Activated CD4-positive, alpha-beta memory T cell treated with anti-CD3 and anti-CD28 coated beads for 36 hours (primary cell): ENCODE results near the gene TMEM97. TPM values are rescaled to one million over a fixed set of nuclear protein-coding genes. Genes with fewer than 3 reads are reported as not detected.

ENCODE experiments used
- CTCF ChIA-PET: fragments of 350-600 bp; sonication (Branson Sonifier 250); formaldehyde crosslinking; loops from one replicate; lab custom pipeline; 2021; ENCODE audit warnings: antibody characterized with exemption, inconsistent platforms; lab: Charles Lee
- POLR2A ChIA-PET: fragments of 350-600 bp; sonication (Branson Sonifier 250); formaldehyde crosslinking; loops from one replicate; lab custom pipeline; 2021; ENCODE audit warnings: antibody characterized with exemption; lab: Charles Lee
- DNase-seq: peaks from one replicate; pipeline ENCODE4 v3.0.0-alpha.2; 2020
- H3K27ac Mint-ChIP-seq: one replicate; pipeline ENCODE4 v1.8.0; 2021; ENCODE audit warnings: mixed read lengths
- H3K27me3 Mint-ChIP-seq: one replicate; pipeline ENCODE4 v1.8.0; 2021; ENCODE audit warnings: mixed read lengths
- H3K36me3 Mint-ChIP-seq: one replicate; pipeline ENCODE4 v1.8.0; 2021; ENCODE audit warnings: mixed read lengths
- H3K4me1 Mint-ChIP-seq: one replicate; pipeline ENCODE4 v1.8.0; 2021; ENCODE audit warnings: low read depth, mixed read lengths
- H3K4me3 Mint-ChIP-seq: one replicate; pipeline ENCODE4 v1.8.0; 2021; ENCODE audit warnings: mild to moderate bottlenecking, mixed read lengths
- H3K9me3 Mint-ChIP-seq: one replicate; pipeline ENCODE4 v1.8.0; 2021; ENCODE audit warnings: mixed read lengths
- intact Hi-C: fragments of 100-400 bp; cut with micrococcal nuclease; formaldehyde crosslinking; loops from one replicate; pipeline ENCODE4 v1.15.1; 2023
- total RNA-seq, 2 experiments: library from RNA; stranded (reverse); gene quantifications; one replicate each; pipeline ENCODE4 v1.2.3, GENCODE V29; 2021

Gene TMEM97
- total RNA-seq, 2 experiments from 2014 or later, result 27.1 to 29.8 TPM

- DNase-seq, result peak; percentile 98
- no peaks in the 10 kb centered on the region for H3K27me3 Mint-ChIP-seq
- CTCF ChIA-PET, result interaction anchor here (0.6 to 2.2 kb wide), 5 partner anchors 22 to 106 kb away, joined by 3 to 9 read pairs (median 5); partner anchors contain the start of genes IFT20 and TNFAIP1
- H3K4me1 Mint-ChIP-seq, result peaks cover 28% of the 10 kb centered on the region
- no peaks in the 10 kb centered on the region for H3K9me3 Mint-ChIP-seq
- peaks cover 28% of the 10 kb centered on the region for H3K36me3 Mint-ChIP-seq
- peak within 1 kb of the TSS; percentile 79 for H3K27ac Mint-ChIP-seq
- H3K4me3 Mint-ChIP-seq, result peak within 1 kb of the TSS; percentile 95
- POLR2A ChIA-PET, result interaction anchor here (0.6 to 3.9 kb wide), 9 partner anchors 10 to 286 kb away, joined by 3 to 40 read pairs (median 4); partner anchors contain the start of genes IFT20, SARM1, TMEM97 and TNFAIP1
- intact Hi-C loops, result loop anchor here (1.0 to 10.0 kb wide), 3 partner anchors 14 to 188 kb away; partner anchors contain the start of genes IFT20, SARM1 and TNFAIP1
Measured at GRCh38 chr17:28357061-28357900, 38.3 kb downstream of the TMEM97 start, which contains the start of gene POLDIP2. POLDIP2 (minus strand) TSS chr17:28357527; CDS start chr17:28357448, 79 bp downstream.

- peaks cover 28% of the 10 kb centered on the region for H3K4me1 Mint-ChIP-seq
- H3K27ac Mint-ChIP-seq, result peak overlapping the region; percentile 79
- POLR2A ChIA-PET, result interaction anchor here (0.6 to 3.9 kb wide), 7 partner anchors 10 to 286 kb away, joined by 3 to 40 read pairs (median 8); partner anchors contain the start of genes IFT20, SARM1, TMEM97 and TNFAIP1
- peak overlapping the region; percentile 95 for H3K4me3 Mint-ChIP-seq
- no peaks in the 10 kb centered on the region for H3K9me3 Mint-ChIP-seq
- peaks cover 28% of the 10 kb centered on the region for H3K36me3 Mint-ChIP-seq
- DNase-seq, result no peak
- intact Hi-C loops, result loop anchor here (1.0 to 10.0 kb wide), 3 partner anchors 13 to 187 kb away; partner anchors contain the start of genes IFT20, SARM1 and TNFAIP1
- H3K27me3 Mint-ChIP-seq, result no peaks in the 10 kb centered on the region
- CTCF ChIA-PET, result interaction anchor here (1.4 to 2.2 kb wide), 3 partner anchors 22 to 106 kb away, joined by 3 to 9 read pairs (median 5); partner anchors contain the start of genes IFT20 and TNFAIP1
Measured at GRCh38 chr17:28357901-28358197, 38.8 kb downstream of the TMEM97 start.

GRCh38 chr17:28363186-28363585, 44.2 kb downstream of the TMEM97 start:
- Mint-ChIP-seq H3K9me3 (no peaks in the 10 kb centered on the region), H3K4me3 (no peak overlapping the region), H3K27ac (no peak overlapping the region), H3K4me1 (peaks cover 4% of the 10 kb centered on the region), H3K36me3 (peaks cover 14% of the 10 kb centered on the region), H3K27me3 (no peaks in the 10 kb centered on the region)
- ChIA-PET POLR2A (no interaction called here), CTCF (no interaction called here)
- intact Hi-C loops, result no loop called here
- no peak for DNase-seq

GRCh38 chr17:28363776-28364650, 45.0 kb downstream of the TMEM97 start:
- no peak for DNase-seq
- no peak overlapping the region for H3K4me3 Mint-ChIP-seq
- H3K9me3 Mint-ChIP-seq, result no peaks in the 10 kb centered on the region
- no peak overlapping the region for H3K27ac Mint-ChIP-seq
- ChIA-PET CTCF (no interaction called here), POLR2A (interaction anchor here (0.5 kb wide), 1 partner anchor 409 kb away, joined by 3 read pairs; no protein-coding TSS in a partner anchor)
- H3K36me3 Mint-ChIP-seq, result peaks cover 14% of the 10 kb centered on the region
- intact Hi-C loops, result no loop called here
- H3K4me1 Mint-ChIP-seq, result no peaks in the 10 kb centered on the region
- no peaks in the 10 kb centered on the region for H3K27me3 Mint-ChIP-seq

GRCh38 chr17:28364665-28365363, 45.8 kb downstream of the TMEM97 start, which contains the start of gene SEBOX:
SEBOX (minus strand) TSS chr17:28365199; CDS start chr17:28365151, 48 bp downstream.
- no peaks in the 10 kb centered on the region for H3K9me3 Mint-ChIP-seq
- no peaks in the 10 kb centered on the region for H3K4me1 Mint-ChIP-seq
- intact Hi-C loops, result no loop called here
- no peak for DNase-seq
- H3K27me3 Mint-ChIP-seq, result no peaks in the 10 kb centered on the region
- ChIA-PET POLR2A (interaction anchor here (0.5 kb wide), 1 partner anchor 408 kb away, joined by 3 read pairs; no protein-coding TSS in a partner anchor), CTCF (no interaction called here)
- peaks cover 11% of the 10 kb centered on the region for H3K36me3 Mint-ChIP-seq
- no peak within 1 kb of the TSS for H3K4me3 Mint-ChIP-seq
- no peak within 1 kb of the TSS for H3K27ac Mint-ChIP-seq

- CTCF ChIA-PET, result no interaction called here
- no peaks in the 10 kb centered on the region for H3K4me1 Mint-ChIP-seq
- no peak for DNase-seq
Measured at GRCh38 chr17:28365487-28365886, 46.5 kb downstream of the TMEM97 start.

GRCh38 chr17:28366605-28367004, 47.6 kb downstream of the TMEM97 start:
- Mint-ChIP-seq H3K27me3 (no peaks in the 10 kb centered on the region), H3K4me3 (no peak overlapping the region), H3K9me3 (no peaks in the 10 kb centered on the region), H3K4me1 (peaks cover 4% of the 10 kb centered on the region), H3K36me3 (no peaks in the 10 kb centered on the region), H3K27ac (no peak overlapping the region)
- DNase-seq, result no peak
- ChIA-PET POLR2A (no interaction called here), CTCF (no interaction called here)
- intact Hi-C loops, result no loop called here

More at GRCh38 chr17:28365487-28365886, 46.5 kb downstream of the TMEM97 start:
- Mint-ChIP-seq H3K36me3 (peaks cover 8% of the 10 kb centered on the region), H3K9me3 (no peaks in the 10 kb centered on the region), H3K27me3 (no peaks in the 10 kb centered on the region), H3K27ac (no peak overlapping the region), H3K4me3 (no peak overlapping the region)
- intact Hi-C loops, result no loop called here
- POLR2A ChIA-PET, result no interaction called here

GRCh38 chr17:28367641-28368305, 48.8 kb downstream of the TMEM97 start:
- Mint-ChIP-seq H3K36me3 (no peaks in the 10 kb centered on the region), H3K4me1 (peaks cover 6% of the 10 kb centered on the region), H3K27me3 (no peaks in the 10 kb centered on the region), H3K27ac (no peak overlapping the region), H3K9me3 (no peaks in the 10 kb centered on the region), H3K4me3 (no peak overlapping the region)
- intact Hi-C loops, result no loop called here
- DNase-seq, result no peak
- ChIA-PET CTCF (no interaction called here), POLR2A (no interaction called here)

- Mint-ChIP-seq H3K9me3 (no peaks in the 10 kb centered on the region), H3K27me3 (no peaks in the 10 kb centered on the region), H3K4me1 (peaks cover 12% of the 10 kb centered on the region), H3K4me3 (no peak overlapping the region), H3K36me3 (no peaks in the 10 kb centered on the region), H3K27ac (no peak overlapping the region)
- CTCF ChIA-PET, result no interaction called here
- no peak for DNase-seq
- intact Hi-C loops, result no loop called here
- POLR2A ChIA-PET, result no interaction called here
Measured at GRCh38 chr17:28368306-28368831, 49.4 kb downstream of the TMEM97 start.

- intact Hi-C loops, result no loop called here
- no peaks in the 10 kb centered on the region for H3K36me3 Mint-ChIP-seq
- no peaks in the 10 kb centered on the region for H3K9me3 Mint-ChIP-seq
- ChIA-PET POLR2A (no interaction called here), CTCF (no interaction called here)
- no peaks in the 10 kb centered on the region for H3K27me3 Mint-ChIP-seq
- no peak overlapping the region for H3K27ac Mint-ChIP-seq
- peaks cover 16% of the 10 kb centered on the region for H3K4me1 Mint-ChIP-seq
- H3K4me3 Mint-ChIP-seq, result no peak overlapping the region
- DNase-seq, result no peak
Measured at GRCh38 chr17:28368915-28369683, 50.1 kb downstream of the TMEM97 start.
